SHP77 treated with DMSO at 0.1 percent for 48 hours (cell line): Measurements from ENCODE around the gene COL13A1.

Experiments used
- DNase-seq: peaks from one replicate; lab custom pipeline; 2025; lab: John Stamatoyannopoulos, UW

Gene COL13A1

DNA sequence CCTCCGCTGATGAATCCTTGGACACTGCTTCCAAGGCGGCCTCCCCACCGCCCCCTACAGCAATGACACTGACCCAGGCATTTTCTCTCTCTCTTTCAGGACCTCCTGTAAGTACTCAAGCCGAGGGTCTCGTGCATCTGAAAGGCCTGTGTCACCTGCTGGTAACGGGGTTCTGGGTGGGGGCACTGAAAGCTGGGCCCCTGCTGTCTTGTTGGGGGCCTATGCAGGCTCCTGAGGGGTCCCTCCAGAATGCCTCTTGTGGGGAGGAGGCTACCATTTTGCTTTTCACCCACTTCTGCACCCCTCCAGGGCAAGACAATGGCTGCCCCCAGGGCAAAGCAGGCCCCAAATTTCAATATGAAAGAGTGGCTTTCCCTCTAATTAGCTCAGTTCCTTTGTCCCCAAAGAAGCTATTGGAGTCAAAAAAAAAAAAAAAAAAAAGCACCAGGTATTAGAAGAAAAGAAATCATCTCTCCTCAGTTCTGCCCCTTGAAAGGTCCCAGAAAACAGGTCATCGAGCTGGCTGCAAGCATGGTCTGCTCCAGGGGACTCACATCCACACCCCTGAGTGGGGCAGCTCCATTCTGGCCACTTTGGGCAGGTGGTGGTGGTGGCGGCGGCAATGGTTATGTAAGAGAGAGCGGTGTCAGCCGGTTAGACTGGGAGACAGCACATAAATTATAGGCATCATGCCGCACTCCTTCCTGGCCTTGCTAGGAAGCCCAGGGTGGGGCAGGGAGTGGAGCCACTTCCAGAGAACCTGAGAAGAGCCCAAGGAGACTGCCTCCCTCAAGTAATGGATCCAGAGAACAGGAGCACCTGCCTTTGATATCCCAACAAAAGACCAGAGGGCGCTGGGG lies 66.2 kb downstream of the COL13A1 start:
- no peak for DNase-seq

DNA sequence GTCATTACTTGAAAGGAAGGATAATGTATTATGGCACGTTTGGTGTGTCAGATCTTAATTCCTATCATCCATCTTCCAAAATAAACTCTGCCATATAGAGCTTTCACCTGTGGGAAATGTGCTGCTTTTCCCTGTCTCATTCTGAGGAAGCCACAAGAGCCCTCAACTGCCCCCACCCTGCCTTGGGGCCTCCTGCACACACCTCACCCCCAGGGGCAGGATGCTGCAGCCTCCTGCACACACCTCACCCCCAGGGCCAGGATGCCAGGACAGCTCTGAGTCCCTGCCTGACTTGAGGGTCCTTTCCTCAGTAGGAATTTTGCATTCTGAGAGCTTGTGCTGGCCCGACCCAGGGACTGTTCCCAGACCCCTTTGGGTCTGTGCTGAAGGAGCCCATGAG lies 67.1 kb downstream of the COL13A1 start:
- no peak for DNase-seq

DNA sequence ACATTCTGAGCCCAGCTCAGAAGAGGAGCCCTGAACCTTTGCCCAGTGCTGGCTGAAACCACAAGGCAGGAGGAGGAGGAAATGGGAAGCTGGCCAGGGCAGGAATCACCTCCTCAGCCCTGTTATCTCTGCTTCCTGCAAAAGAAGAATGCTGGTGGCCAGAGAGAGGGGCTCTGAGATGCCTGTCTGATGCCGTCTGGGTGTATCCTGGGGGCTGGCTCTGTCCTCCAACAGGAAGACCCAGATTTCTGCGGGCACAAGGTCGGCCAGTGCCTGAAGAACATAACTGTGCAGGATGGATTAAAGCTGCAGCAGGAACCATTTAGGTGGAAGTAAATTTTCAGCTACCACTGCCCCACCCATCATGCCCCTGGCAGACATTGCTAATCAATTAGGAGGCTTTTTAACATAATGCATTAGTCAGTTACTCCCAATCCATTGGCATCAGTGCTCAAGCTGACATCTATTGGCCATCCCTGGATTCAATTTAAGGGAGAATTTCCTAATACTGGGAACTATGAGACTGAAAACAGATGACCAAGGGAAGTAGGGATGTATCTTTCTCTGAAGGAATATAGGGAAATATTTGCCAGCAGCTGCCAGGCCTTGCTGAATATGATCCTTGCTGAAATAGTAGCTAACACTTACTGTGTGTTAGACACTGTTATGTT lies 67.7 kb downstream of the COL13A1 start:
- no peak for DNase-seq

DNA sequence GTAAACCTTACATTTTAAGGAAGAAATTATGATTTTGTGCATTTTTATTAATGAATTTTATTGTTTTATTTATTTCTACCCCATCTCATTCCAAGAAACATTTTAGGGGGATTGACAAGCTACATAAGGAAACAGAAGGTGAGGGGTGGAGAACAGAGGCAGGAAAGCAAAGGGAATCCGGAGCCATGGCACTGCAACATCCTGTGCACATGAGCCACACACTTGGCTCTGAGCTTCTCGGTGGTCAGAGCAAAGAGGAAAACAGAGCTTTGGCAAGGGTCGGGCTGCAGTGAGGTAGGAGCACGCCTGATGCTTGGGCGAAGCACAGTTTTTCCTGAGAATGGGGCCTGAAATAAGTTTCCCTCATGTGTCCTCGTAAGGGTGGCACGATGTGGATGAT lies 68.9 kb downstream of the COL13A1 start:
- DNase-seq, result no peak

DNA sequence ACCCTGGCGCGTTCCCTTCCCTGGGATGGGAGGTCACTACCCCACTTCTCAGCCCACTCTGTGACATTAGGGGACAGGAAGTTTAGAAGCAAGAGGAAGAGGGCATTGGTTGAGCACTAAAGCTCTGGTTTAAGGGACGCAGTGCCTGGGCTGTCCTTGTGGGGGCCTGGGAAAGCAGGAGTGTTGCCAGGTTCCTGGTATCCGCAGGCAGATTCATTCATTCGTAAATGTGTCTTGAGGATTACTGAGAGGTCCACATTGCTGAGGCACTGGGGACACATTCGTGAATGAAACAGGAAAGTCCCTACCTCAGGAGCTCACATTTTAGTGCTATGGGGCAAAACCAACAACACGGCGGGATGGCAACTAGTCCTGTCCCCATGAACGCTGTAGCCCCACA lies 69.4 kb downstream of the COL13A1 start:
- DNase-seq, result no peak

DNA sequence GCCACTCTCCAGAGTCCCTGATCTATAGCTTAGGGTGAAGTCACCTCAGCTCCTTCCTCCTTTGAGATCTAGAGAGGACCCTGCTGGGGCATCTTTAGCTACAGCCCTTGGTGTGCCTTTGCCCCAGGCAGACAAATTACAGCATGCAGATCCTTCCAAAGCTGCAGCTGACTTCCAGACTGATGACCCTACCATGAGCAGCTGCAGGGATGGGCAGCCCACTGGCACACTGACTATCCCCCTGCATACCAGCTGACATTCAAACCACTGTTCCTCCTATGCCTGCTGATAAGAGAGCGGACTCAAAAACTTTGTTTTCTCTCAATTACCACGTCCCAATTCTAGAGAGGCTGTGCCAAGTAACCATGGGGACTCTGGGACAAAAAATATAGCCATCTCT lies 70.6 kb downstream of the COL13A1 start:
- no peak for DNase-seq

GRCh38 chr10:69873135-69873639 lies 71.5 kb downstream of the COL13A1 start:
- no peak for DNase-seq

GRCh38 chr10:69874449-69874848 lies 72.7 kb downstream of the COL13A1 start:
- DNase-seq, result no peak

- no peak for DNase-seq
Measured at GRCh38 chr10:69875856-69876255, 74.2 kb downstream of the COL13A1 start.

DNA sequence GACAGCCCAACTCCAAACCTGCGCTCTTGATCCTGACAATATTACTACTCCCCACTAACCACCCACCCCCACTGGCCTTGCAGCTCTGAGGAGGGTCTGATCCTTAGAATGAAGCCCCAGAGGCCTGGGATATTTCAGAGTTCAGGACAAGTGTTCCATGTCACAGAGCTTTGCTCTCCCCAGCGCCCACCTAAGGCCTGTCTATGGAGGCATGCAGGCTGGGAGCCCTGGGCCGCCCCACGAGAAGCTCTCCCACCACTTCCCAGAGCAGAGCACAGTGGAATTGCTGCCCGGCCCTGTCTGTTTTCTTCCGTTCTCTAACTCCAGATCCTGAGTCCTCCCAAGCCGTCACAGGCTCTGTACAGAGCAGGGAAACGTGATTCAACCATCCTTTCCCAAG lies 74.6 kb downstream of the COL13A1 start:
- no peak for DNase-seq

GRCh38 chr10:69876931-69877330 lies 75.2 kb downstream of the COL13A1 start:
- DNase-seq, result no peak

DNA sequence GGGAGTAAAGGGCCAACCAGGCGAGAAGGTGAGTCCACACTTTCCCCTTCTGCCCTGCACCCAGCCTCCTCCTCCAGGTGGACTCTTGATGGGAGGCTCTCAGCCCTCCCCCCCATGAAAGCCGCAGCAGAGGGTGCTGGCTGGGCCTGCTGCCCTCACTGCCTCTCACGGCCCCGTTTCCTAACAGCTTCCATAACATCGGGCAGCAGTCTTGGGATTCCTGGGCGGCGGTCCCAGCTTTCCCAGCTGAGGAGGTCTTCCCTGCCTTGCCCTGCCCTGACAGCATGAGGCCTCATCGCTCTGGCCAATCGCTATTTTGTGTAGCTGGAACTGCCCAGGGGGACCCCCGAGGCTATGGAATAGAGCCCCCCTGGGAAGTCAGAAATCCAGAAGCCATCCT lies 76.3 kb downstream of the COL13A1 start:
- DNase-seq, result no peak

DNA sequence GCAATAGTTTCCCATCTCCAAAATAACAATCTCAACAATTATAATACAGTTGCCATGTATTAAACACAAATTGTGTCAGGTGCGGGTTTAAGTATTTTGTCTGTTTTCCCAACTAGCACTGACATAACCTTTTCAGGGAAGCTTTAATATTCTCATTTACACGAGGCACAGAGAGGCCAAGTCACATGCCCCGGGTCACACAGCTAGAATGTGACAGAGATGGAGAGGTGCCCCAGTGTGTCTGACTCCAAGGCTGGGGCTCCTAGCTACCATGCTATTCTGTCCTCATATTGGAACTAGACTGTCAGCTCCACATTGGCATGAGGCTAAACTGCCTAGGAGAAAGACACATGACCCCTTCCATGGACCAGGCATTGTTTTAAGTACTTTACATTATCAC lies 77.2 kb downstream of the COL13A1 start:
- DNase-seq, result no peak

DNA sequence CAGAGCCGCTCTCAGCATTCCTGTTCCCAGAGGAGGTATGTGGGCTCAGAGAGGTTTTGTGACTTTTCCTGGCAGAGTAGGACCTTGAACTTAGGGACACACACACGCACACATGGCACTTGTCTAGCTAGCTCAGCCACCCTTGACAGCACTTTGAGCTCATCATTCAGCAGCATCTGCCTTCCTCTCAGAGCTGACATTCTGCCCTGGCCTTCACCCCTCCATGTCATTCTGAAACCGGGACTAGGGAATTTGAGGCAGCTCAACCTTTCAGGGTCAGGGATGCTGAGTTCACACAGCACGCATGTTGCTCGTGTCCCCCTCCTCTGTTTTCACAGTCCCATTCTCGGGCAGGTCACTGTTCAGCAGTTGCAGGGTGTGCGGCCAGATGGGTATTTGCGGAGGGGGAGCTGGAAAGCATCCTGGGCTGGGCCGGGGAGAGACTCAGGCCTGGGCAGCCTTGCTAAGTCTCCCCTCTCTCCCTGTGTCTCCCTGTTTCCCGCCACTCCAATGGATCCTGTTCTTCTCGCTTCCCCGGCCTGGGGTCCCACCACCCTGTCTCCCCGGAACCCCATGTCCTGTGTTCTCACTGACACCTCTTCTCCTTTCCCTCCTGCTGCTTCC lies 78.0 kb downstream of the COL13A1 start:
- no peak for DNase-seq

DNA sequence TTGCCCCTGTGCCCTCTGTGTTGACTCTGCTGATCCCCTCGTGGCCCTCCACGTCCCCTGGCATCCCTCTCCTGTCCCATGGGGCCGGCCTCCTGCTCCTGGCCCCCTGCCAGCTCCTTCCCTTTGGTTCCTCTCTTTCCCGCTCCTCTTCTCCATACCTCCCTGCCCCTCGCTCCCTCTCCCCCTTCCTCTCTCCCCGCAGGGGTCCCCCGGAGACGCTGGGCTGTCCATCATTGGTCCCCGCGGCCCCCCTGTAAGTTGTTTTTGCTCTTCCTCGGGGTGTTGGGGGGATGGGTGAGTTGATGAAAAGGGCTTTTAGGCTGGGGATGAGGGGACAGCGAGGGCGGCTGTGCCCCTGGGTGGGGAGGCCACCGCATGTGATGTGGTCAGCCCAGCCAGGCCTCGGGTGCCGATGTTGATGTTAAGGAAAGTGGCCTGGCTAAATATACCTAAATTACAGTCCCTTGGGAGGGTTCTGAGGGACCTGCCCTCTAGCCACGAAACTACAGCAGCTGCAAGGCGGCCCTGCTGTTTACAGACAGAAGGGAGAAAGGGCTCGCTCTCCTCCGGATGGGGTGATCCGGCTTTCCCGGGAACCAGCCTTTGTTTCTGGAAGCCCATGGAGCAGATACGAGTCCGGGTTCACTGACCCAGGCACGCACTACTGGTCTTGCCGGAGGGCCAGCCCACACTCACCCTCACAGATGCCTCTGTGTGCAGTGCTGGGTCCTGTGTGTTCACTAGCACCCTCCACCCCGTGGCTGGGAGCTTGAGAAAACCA lies 78.8 kb downstream of the COL13A1 start:
- DNase-seq, result no peak

- no peak for DNase-seq
Measured at GRCh38 chr10:69881202-69881601, 79.5 kb downstream of the COL13A1 start.

DNA sequence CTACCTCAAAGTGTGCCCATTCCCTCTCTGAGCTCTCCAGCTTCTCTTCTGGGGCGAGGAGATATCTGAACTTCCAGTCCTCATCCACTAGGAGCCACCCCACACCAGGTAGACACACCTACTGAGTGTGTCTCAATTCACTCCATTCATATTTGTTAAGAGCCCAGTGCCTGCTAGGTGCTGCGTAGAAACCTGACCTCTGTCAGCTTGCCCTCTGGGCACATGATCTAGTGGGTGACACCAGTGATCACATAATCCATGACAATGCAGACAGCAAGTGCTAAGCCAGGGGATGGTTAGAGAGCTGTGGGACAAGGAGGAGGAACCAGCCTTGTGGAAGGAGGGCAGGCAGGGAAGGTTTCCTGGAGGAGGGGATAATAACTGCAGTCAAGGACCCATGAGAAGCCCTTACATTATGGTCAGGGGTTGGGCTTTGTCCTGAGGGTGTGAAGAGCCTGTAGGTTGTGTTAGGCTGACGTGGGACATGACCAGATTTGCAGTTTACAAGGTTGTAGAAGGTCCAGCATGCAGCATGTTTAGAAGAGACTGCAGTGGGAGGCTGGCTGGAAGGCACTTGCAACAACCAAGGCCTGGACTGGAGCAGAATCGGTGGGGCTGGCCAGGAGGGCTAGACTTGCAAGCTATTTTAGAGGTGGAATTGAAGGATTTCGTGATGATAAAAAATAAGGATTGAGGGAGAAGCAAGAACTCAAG lies 81.8 kb downstream of the COL13A1 start:
- DNase-seq, result no peak

GRCh38 chr10:69884024-69884367 lies 82.3 kb downstream of the COL13A1 start:
- DNase-seq, result no peak

GRCh38 chr10:69884686-69885085 lies 83.0 kb downstream of the COL13A1 start:
- DNase-seq, result no peak

GRCh38 chr10:69885379-69886013 lies 83.8 kb downstream of the COL13A1 start:
- DNase-seq, result no peak
